Inflammatory macrophage treated with lipopolysaccharide for 1 hour (primary cell): ENCODE data around the gene ERVK3-1.

Source experiments
- DNase-seq, 2 donors: peaks; one replicate each; pipeline ENCODE4 v3.0.0-alpha.2; 2020 to 2022

Gene ERVK3-1

GRCh38 chr19:58346961-58347929 is 42.1 kb downstream of the ERVK3-1 start:
- peak; percentile 65 to 76 for DNase-seq

GRCh38 chr19:58348080-58348479 is 42.9 kb downstream of the ERVK3-1 start:
- peak in 1 of 2 donors; percentile 21 for DNase-seq

- no peak for DNase-seq
Measured at GRCh38 chr19:58349590-58349989, 44.4 kb downstream of the ERVK3-1 start.

- DNase-seq = no peak
Measured at GRCh38 chr19:58350001-58350861, 45.1 kb downstream of the ERVK3-1 start.

GRCh38 chr19:58350871-58351557 is 45.8 kb downstream of the ERVK3-1 start:
- DNase-seq = no peak

GRCh38 chr19:58351558-58351878 is 46.3 kb downstream of the ERVK3-1 start:
- no peak for DNase-seq

GRCh38 chr19:58351990-58352755 is 47.0 kb downstream of the ERVK3-1 start:
- no peak for DNase-seq

- no peak for DNase-seq
Measured at GRCh38 chr19:58352760-58353671, 47.8 kb downstream of the ERVK3-1 start, which contains the start of gene A1BG. A1BG (minus strand) TSS chr19:58353492; CDS start chr19:58353437, 55 bp downstream.

- no peak for DNase-seq
Measured at GRCh38 chr19:58353717-58354477, 48.7 kb downstream of the ERVK3-1 start.

GRCh38 chr19:58354478-58355030 is 49.4 kb downstream of the ERVK3-1 start:
- no peak for DNase-seq

GRCh38 chr19:58355215-58355796 is 50.1 kb downstream of the ERVK3-1 start:
- DNase-seq = no peak

GRCh38 chr19:58355908-58356765 is 51.0 kb downstream of the ERVK3-1 start:
- DNase-seq = no peak

- DNase-seq = no peak
Measured at GRCh38 chr19:58356766-58357480, 51.7 kb downstream of the ERVK3-1 start.

GRCh38 chr19:58357481-58358145 is 52.4 kb downstream of the ERVK3-1 start:
- DNase-seq = no peak

GRCh38 chr19:58361900-58362271 is 56.7 kb downstream of the ERVK3-1 start:
- peak; percentile 21 to 38 for DNase-seq

GRCh38 chr19:58362272-58362994 is 57.3 kb downstream of the ERVK3-1 start, which contains the start of gene ZNF497:
ZNF497 (minus strand) TSS chr19:58362751; CDS start chr19:58357635, 5,116 bp downstream.
- peak; percentile 92 to 96 for DNase-seq
